Right lobe of liver (tissue), 4 donors: ENCODE measurements around the gene PTPRD.

ENCODE experiments used
- POLR2A ChIP-seq: fragments of 450-650 bp; IDR thresholded peaks from one replicate; pipeline ENCODE4 v1.6.1; 2017; ENCODE audit warnings: antibody characterized with exemption, mild to moderate bottlenecking
- TF ChIP-seq, protein P1 (sequence below), 4 donors: fragments of 200-600 bp in 3 of 4; fragments of 450-650 bp in 1 of 4; IDR thresholded peaks; one replicate each; pipeline versions ENCODE4 v1.5.1 to v1.8.0; 2016 to 2022; ENCODE audit warnings: antibody characterized with exemption in 4 of 4, mild to moderate bottlenecking in 2 of 4
- donor health status: DM: no; HTN: no; CAD: no.
- donor health status: DM: no; HTN: no; CAD: no.
- donor health status: DM: no; HTN: yes; CAD: no.

- TF ChIP-seq POLR2A, result no peak
- TF ChIP-seq, protein P1, sequence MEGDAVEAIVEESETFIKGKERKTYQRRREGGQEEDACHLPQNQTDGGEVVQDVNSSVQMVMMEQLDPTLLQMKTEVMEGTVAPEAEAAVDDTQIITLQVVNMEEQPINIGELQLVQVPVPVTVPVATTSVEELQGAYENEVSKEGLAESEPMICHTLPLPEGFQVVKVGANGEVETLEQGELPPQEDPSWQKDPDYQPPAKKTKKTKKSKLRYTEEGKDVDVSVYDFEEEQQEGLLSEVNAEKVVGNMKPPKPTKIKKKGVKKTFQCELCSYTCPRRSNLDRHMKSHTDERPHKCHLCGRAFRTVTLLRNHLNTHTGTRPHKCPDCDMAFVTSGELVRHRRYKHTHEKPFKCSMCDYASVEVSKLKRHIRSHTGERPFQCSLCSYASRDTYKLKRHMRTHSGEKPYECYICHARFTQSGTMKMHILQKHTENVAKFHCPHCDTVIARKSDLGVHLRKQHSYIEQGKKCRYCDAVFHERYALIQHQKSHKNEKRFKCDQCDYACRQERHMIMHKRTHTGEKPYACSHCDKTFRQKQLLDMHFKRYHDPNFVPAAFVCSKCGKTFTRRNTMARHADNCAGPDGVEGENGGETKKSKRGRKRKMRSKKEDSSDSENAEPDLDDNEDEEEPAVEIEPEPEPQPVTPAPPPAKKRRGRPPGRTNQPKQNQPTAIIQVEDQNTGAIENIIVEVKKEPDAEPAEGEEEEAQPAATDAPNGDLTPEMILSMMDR (IDR thresholded peaks at IDR 0.05), result no peak
Observed at GRCh38 chr9:8381601-8382000, 2231.2 kb downstream of the PTPRD start.
